WTC11 (cell line): ENCODE measurements around the gene INCA1. TPM values are rescaled to one million over a fixed set of nuclear protein-coding genes. Genes with fewer than 3 reads are reported as not detected.

Experiments
- AR ChIP-seq: fragments of 250-450 bp; sonication (Bioruptor Pico); IDR thresholded peaks from 2 replicates; pipeline ENCODE4 v1.9.0; 2021; ENCODE audit warnings: mild to moderate bottlenecking
- FOXK1 ChIP-seq: sonication (generic); formaldehyde crosslinking; IDR thresholded peaks from 2 replicates; pipeline ENCODE4 v1.8.0; 2022; ENCODE audit warnings: mild to moderate bottlenecking, moderate library complexity, missing genetic modification reagents
- GRHL2 ChIP-seq: fragments of 250-450 bp; sonication (Bioruptor Pico); IDR thresholded peaks from 2 replicates; pipeline ENCODE4 v1.8.0; 2022; ENCODE audit warnings: mild to moderate bottlenecking, moderate library complexity; ENCODE audit not compliant: insufficient replicate concordance, severe bottlenecking
- HMGXB4 ChIP-seq: sonication (generic); formaldehyde crosslinking; IDR thresholded peaks from 2 replicates; pipeline ENCODE4 v1.8.1; 2023; ENCODE audit warnings: mild to moderate bottlenecking, moderate library complexity, missing genetic modification reagents
- IRF2 ChIP-seq: sonication (generic); formaldehyde crosslinking; IDR thresholded peaks from 2 replicates; pipeline ENCODE4 v1.8.0; 2022; ENCODE audit warnings: low read depth, missing genetic modification reagents, borderline replicate concordance
- JAZF1 ChIP-seq: fragments of 250-450 bp; sonication (Bioruptor Pico); IDR thresholded peaks from 2 replicates; pipeline ENCODE4 v1.9.0; 2021; ENCODE audit warnings: moderate library complexity, mild to moderate bottlenecking, inconsistent platforms
- KAT7 ChIP-seq: sonication (generic); formaldehyde crosslinking; IDR thresholded peaks from 2 replicates; pipeline ENCODE4 v1.8.1; 2023; ENCODE audit warnings: missing genetic modification reagents, mild to moderate bottlenecking, borderline replicate concordance
- NFATC4 ChIP-seq: fragments of 250-450 bp; sonication (Bioruptor Pico); IDR thresholded peaks from 2 replicates; pipeline ENCODE4 v1.9.0; 2021; ENCODE audit warnings: mild to moderate bottlenecking
- PRRX2 ChIP-seq: fragments of 250-450 bp; sonication (Bioruptor Pico); IDR thresholded peaks from 2 replicates; pipeline ENCODE4 v1.8.0; 2021; ENCODE audit warnings: mild to moderate bottlenecking
- SMAD3 ChIP-seq: sonication (generic); formaldehyde crosslinking; IDR thresholded peaks from 2 replicates; pipeline ENCODE4 v1.8.0; 2022; ENCODE audit warnings: missing genetic modification reagents, mild to moderate bottlenecking, borderline replicate concordance
- TCF7 ChIP-seq: sonication (generic); formaldehyde crosslinking; IDR thresholded peaks from 2 replicates; pipeline ENCODE4 v1.8.0; 2022; ENCODE audit warnings: mild to moderate bottlenecking, low read depth, missing genetic modification reagents, moderate library complexity
- ZNF121 ChIP-seq: sonication (generic); formaldehyde crosslinking; IDR thresholded peaks from 2 replicates; pipeline ENCODE4 v1.8.0; 2023; ENCODE audit warnings: missing genetic modification reagents
- ZNF219 ChIP-seq: sonication (generic); formaldehyde crosslinking; IDR thresholded peaks from 2 replicates; pipeline ENCODE4 v1.8.0; 2023; ENCODE audit warnings: missing genetic modification reagents, mild to moderate bottlenecking, borderline replicate concordance
- ZNF423 ChIP-seq: fragments of 250-450 bp; sonication (Bioruptor Pico); IDR thresholded peaks from 2 replicates; pipeline ENCODE4 v2.1.2; 2022; ENCODE audit warnings: mild to moderate bottlenecking, moderate library complexity
- ZNF532 ChIP-seq: fragments of 250-450 bp; sonication (Bioruptor Pico); IDR thresholded peaks from 2 replicates; pipeline ENCODE4 v1.9.0; 2021; ENCODE audit warnings: mild to moderate bottlenecking, borderline replicate concordance
- total RNA-seq: library from RNA; stranded (reverse); gene quantifications from 3 replicates; pipeline ENCODE4 v1.2.3, GENCODE V29; 2021
- TF ChIP-seq, protein P1 (sequence below): sonication (generic); formaldehyde crosslinking; IDR thresholded peaks from 2 replicates; pipeline ENCODE4 v1.8.0; 2022; ENCODE audit warnings: mild to moderate bottlenecking, missing genetic modification reagents
- TF ChIP-seq, protein P2 (sequence below): sonication (generic); formaldehyde crosslinking; IDR thresholded peaks from 2 replicates; pipeline ENCODE4 v1.8.1; 2022; ENCODE audit warnings: low read depth, missing genetic modification reagents, borderline replicate concordance
- TF ChIP-seq, protein P3 (sequence below): sonication (generic); formaldehyde crosslinking; IDR thresholded peaks from 2 replicates; pipeline ENCODE4 v1.8.1; 2023; ENCODE audit warnings: mild to moderate bottlenecking, missing genetic modification reagents, moderate library complexity
- TF ChIP-seq, protein P4 (sequence below): sonication (generic); formaldehyde crosslinking; IDR thresholded peaks from 2 replicates; pipeline ENCODE4 v1.8.1; 2022; ENCODE audit warnings: low read depth, mild to moderate bottlenecking, moderate library complexity, missing genetic modification reagents, borderline replicate concordance

INCA1 gene
- total RNA-seq, 1 experiment from 2014 or later, result 0.61 TPM

- TF ChIP-seq, protein P1, sequence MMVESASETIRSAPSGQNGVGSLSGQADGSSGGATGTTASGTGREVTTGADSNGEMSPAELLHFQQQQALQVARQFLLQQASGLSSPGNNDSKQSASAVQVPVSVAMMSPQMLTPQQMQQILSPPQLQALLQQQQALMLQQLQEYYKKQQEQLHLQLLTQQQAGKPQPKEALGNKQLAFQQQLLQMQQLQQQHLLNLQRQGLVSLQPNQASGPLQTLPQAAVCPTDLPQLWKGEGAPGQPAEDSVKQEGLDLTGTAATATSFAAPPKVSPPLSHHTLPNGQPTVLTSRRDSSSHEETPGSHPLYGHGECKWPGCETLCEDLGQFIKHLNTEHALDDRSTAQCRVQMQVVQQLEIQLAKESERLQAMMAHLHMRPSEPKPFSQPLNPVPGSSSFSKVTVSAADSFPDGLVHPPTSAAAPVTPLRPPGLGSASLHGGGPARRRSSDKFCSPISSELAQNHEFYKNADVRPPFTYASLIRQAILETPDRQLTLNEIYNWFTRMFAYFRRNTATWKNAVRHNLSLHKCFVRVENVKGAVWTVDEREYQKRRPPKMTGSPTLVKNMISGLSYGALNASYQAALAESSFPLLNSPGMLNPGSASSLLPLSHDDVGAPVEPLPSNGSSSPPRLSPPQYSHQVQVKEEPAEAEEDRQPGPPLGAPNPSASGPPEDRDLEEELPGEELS, result peak; percentile 49; the same call in 1 of the 2 replicates
- TF ChIP-seq IRF2 (CRISPR knock-in tag) (no peak), KAT7 (CRISPR knock-in tag) (0 out of 2 replicates have a peak, but pooled peaks have one; percentile 55), ZNF121 (no peak), PRRX2 (CRISPR knock-in tag) (no peak), ZNF423 (CRISPR knock-in tag) (no peak), HMGXB4 (no peak; the same call in 1 of the 2 replicates), NFATC4 (CRISPR knock-in tag) (no peak), SMAD3 (no peak), TCF7 (CRISPR knock-in tag) (0 out of 2 replicates have a peak, but pooled peaks have one; percentile 30), FOXK1 (CRISPR knock-in tag) (0 out of 2 replicates have a peak, but pooled peaks have one; percentile 21), AR (CRISPR knock-in tag) (no peak), ZNF219 (CRISPR knock-in tag) (no peak; the same call in 1 of the 2 replicates), GRHL2 (CRISPR knock-in tag) (no peak), ZNF532 (CRISPR knock-in tag) (no peak), JAZF1 (CRISPR knock-in tag) (no peak)
- TF ChIP-seq, protein P2, sequence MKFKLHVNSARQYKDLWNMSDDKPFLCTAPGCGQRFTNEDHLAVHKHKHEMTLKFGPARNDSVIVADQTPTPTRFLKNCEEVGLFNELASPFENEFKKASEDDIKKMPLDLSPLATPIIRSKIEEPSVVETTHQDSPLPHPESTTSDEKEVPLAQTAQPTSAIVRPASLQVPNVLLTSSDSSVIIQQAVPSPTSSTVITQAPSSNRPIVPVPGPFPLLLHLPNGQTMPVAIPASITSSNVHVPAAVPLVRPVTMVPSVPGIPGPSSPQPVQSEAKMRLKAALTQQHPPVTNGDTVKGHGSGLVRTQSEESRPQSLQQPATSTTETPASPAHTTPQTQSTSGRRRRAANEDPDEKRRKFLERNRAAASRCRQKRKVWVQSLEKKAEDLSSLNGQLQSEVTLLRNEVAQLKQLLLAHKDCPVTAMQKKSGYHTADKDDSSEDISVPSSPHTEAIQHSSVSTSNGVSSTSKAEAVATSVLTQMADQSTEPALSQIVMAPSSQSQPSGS (CRISPR knock-in tag), result no peak
- TF ChIP-seq, protein P3, sequence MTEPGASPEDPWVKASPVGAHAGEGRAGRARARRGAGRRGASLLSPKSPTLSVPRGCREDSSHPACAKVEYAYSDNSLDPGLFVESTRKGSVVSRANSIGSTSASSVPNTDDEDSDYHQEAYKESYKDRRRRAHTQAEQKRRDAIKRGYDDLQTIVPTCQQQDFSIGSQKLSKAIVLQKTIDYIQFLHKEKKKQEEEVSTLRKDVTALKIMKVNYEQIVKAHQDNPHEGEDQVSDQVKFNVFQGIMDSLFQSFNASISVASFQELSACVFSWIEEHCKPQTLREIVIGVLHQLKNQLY (CRISPR knock-in tag), result no peak
- TF ChIP-seq, protein P4, sequence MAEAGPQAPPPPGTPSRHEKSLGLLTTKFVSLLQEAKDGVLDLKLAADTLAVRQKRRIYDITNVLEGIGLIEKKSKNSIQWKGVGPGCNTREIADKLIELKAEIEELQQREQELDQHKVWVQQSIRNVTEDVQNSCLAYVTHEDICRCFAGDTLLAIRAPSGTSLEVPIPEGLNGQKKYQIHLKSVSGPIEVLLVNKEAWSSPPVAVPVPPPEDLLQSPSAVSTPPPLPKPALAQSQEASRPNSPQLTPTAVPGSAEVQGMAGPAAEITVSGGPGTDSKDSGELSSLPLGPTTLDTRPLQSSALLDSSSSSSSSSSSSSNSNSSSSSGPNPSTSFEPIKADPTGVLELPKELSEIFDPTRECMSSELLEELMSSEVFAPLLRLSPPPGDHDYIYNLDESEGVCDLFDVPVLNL (CRISPR knock-in tag), result no peak
Observed at GRCh38 chr17:4949321-4950074, 47.8 kb downstream of the INCA1 start (continued).
